ENCODE results near the gene NEXN.
A peak's percentile ranks its signal among the peaks of the same experiment; 100 is the strongest.
"Not testable (repeated sequence)": the region's sequence is repeated elsewhere in the genome, so short reads cannot be mapped to it uniquely, and the experiment has no call there.

NEXN gene

DNA sequence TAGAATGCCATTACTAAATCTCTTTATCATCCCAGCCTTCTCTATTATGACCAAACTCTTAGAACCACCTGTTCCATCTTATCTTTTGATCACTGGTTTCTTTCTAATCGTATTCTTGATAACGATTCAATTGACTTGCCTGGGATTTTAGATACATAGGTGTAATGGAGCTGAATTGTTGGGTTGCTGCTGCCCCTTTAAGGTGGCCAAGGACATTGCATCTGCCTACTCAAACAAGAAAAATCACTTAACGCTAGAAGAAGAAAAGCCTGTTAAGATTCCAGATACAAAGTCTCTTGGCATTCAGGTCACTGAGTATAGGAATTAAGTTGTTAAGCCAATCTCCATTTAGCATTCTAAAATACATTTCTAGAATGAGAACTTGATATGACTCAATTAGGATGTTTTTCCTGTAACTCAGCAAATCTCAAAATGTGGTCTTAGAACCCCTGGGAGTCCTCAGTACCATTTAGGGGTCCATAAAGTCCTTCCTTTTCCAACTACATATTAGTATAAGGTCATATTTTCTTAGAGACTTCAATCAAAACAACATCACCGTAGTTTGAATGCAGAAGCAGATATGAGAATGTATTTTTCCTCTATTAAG is 12.4 kb downstream of the NEXN start:
- peak; percentile 77 for DNase-seq (ENCODE audit: low read depth)
- peak; percentile 84 for TF ChIP-seq CTCF (IDR thresholded peaks at IDR 0.05; ENCODE audit: insufficient read depth, low read depth, low read length, missing control alignments)
- H3K4me3 ChIP-seq (ENCODE audit: low read length), result no peak overlapping the region

- DNase-seq (ENCODE audit: low read depth), result no peak
- TF ChIP-seq CTCF (IDR thresholded peaks at IDR 0.05; ENCODE audit: insufficient read depth, low read depth, low read length, missing control alignments), result no peak
- no peak overlapping the region for H3K4me3 ChIP-seq (ENCODE audit: low read length)
Measured at GRCh38 chr1:77905603-77906002, 17.2 kb downstream of the NEXN start.

- DNase-seq (ENCODE audit: low read depth), result no peak
- H3K4me3 ChIP-seq (ENCODE audit: low read length), result no peak overlapping the region
- no peak for TF ChIP-seq CTCF (IDR thresholded peaks at IDR 0.05; ENCODE audit: insufficient read depth, low read depth, low read length, missing control alignments)
Measured at GRCh38 chr1:77906019-77906545, 17.7 kb downstream of the NEXN start.

GRCh38 chr1:77906624-77907023 is 18.2 kb downstream of the NEXN start:
- DNase-seq (ENCODE audit: low read depth), result no peak
- no peak overlapping the region for H3K4me3 ChIP-seq (ENCODE audit: low read length)
- no peak for TF ChIP-seq CTCF (IDR thresholded peaks at IDR 0.05; ENCODE audit: insufficient read depth, low read depth, low read length, missing control alignments)

DNA sequence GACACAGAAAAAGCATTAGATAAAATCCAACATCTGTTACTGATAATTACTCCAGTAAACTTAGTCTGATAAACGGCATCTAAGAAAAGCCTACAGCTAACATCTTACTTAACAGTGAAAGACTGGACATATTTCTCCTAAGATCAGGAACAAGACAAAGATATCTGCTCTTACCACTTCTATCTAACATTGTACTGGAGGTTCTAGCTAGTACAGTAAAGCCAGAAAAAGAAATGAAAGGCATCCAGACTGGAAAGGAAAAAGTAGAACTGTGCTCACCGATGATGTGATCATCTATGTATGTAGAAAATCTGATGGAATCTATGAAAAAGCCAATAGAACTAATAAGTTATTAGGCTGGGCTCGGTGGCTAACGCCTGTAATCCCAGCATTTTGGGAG is 21.7 kb downstream of the NEXN start:
- TF ChIP-seq CTCF (IDR thresholded peaks at IDR 0.05; ENCODE audit: insufficient read depth, low read depth, low read length, missing control alignments), result no peak
- no peak for DNase-seq (ENCODE audit: low read depth)
- H3K4me3 ChIP-seq (ENCODE audit: low read length), result no peak overlapping the region

- not testable (repeated sequence) for DNase-seq (ENCODE audit: low read depth); H3K4me3 ChIP-seq (ENCODE audit: low read length)
Measured at GRCh38 chr1:77918918-77919317, 30.5 kb downstream of the NEXN start.

GRCh38 chr1:77925518-77925917 is 37.1 kb downstream of the NEXN start:
- no peak for DNase-seq (ENCODE audit: low read depth)
- TF ChIP-seq CTCF (IDR thresholded peaks at IDR 0.05; ENCODE audit: insufficient read depth, low read depth, low read length, missing control alignments), result no peak
- no peak overlapping the region for H3K4me3 ChIP-seq (ENCODE audit: low read length)

Measured in epithelial cell of esophagus (primary cell).